DOHH2 (cell line): ENCODE results near the gene SCG3.

Source experiments
- H3F3A ChIP-seq: fragments of 200-600 bp; sonication (generic), shearing (Covaris generic); 2 replicates; pipeline ENCODE4 v1.6.0; 2016; ENCODE audit warnings: antibody characterized with exemption, mild to moderate bottlenecking; ENCODE audit not compliant: control insufficient read depth, insufficient read depth
- H3K27ac ChIP-seq: fragments of 200-600 bp; sonication (generic); 2 replicates; pipeline ENCODE4 v1.5.1; 2014; ENCODE audit warnings: low read depth, mild to moderate bottlenecking, low read length, moderate library complexity
- H3K27me3 ChIP-seq: fragments of 200-600 bp; sonication (generic); 2 replicates; pipeline ENCODE4 v1.6.1; 2014; ENCODE audit warnings: mild to moderate bottlenecking, low read length, mixed read lengths; ENCODE audit not compliant: control insufficient read depth
- H3K36me3 ChIP-seq: fragments of 200-600 bp; sonication (generic); 2 replicates; pipeline ENCODE4 v1.6.1; 2014; ENCODE audit warnings: mild to moderate bottlenecking, low read length, moderate library complexity, mixed read lengths; ENCODE audit not compliant: control insufficient read depth
- H3K4me1 ChIP-seq: fragments of 200-600 bp; sonication (generic); 2 replicates; pipeline ENCODE4 v1.6.1; 2014; ENCODE audit warnings: mild to moderate bottlenecking, low read length, mixed read lengths; ENCODE audit not compliant: control insufficient read depth
- H3K4me2 ChIP-seq: fragments of 200-600 bp; sonication (generic); 2 replicates; pipeline ENCODE4 v1.6.0; 2014; ENCODE audit warnings: mild to moderate bottlenecking, low read length, moderate library complexity
- H3K4me3 ChIP-seq: fragments of 200-600 bp; sonication (generic); 2 replicates; pipeline ENCODE4 v1.5.1; 2014; ENCODE audit warnings: mild to moderate bottlenecking, low read length, mixed read lengths
- H3K79me2 ChIP-seq: fragments of 200-600 bp; sonication (generic); 2 replicates; pipeline ENCODE4 v1.6.1; 2014; ENCODE audit warnings: mild to moderate bottlenecking, low read length, mixed read lengths; ENCODE audit not compliant: control insufficient read depth
- H3K9me2 ChIP-seq: fragments of 200-600 bp; sonication (generic); replicated peaks from 2 replicates; pipeline ENCODE4 v1.6.1; 2014; ENCODE audit warnings: mild to moderate bottlenecking, low read length, mixed read lengths; ENCODE audit not compliant: control insufficient read depth
- H3K9me3 ChIP-seq: fragments of 200-600 bp; sonication (generic); 2 replicates; pipeline ENCODE4 v1.6.1; 2014; ENCODE audit warnings: antibody characterized with exemption, low read length, mixed read lengths; ENCODE audit not compliant: control insufficient read depth, insufficient read depth
- H4K20me1 ChIP-seq: fragments of 200-600 bp; sonication (generic); 2 replicates; pipeline ENCODE4 v1.6.0; 2014; ENCODE audit warnings: low read depth, mild to moderate bottlenecking, antibody characterized with exemption, low read length, moderate library complexity; ENCODE audit not compliant: control insufficient read depth, insufficient read depth
- EZH2phosphoT487 ChIP-seq: fragments of 200-600 bp; sonication (generic); IDR thresholded peaks from 2 replicates; pipeline ENCODE4 v1.6.1; 2017; ENCODE audit warnings: borderline replicate concordance, mild to moderate bottlenecking, antibody characterized with exemption, low read length, moderate library complexity, mixed read lengths
- TF ChIP-seq, protein P1 (sequence below): fragments of 200-600 bp; sonication (generic); IDR thresholded peaks from one replicate; pipeline ENCODE4 v1.5.1; 2014; ENCODE audit warnings: antibody characterized with exemption, mild to moderate bottlenecking, low read depth, low read length; ENCODE audit not compliant: poor library complexity, severe bottlenecking

Gene SCG3

DNA sequence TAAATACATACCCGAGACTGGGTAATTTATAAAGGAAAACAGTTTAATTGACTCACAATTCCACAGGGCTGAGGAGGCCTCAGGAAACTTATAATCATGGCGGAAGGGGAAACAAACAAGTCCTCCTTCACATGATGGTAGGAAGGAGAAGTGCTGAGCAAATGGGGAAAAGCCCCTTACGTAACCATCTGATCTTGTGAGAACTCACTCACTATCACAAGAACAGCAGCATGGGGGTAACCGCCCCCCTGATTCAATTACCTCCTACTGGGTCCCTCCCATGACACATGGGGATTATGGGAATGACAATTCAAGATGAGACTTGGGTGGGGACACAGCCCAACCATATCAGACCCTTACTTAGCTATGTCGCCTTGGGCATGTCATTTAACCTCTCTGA is 27.7 kb downstream of the SCG3 start:
- Histone ChIP-seq H3K4me1 (no peaks in the 10 kb centered on the region), H3K27ac (no peak overlapping the region), H3K9me2 (no peaks in the 10 kb centered on the region), H3F3A (no peaks in the 10 kb centered on the region), H3K36me3 (no peaks in the 10 kb centered on the region), H3K4me3 (no peak overlapping the region), H3K79me2 (no peaks in the 10 kb centered on the region), H3K4me2 (no peak overlapping the region), H4K20me1 (no peaks in the 10 kb centered on the region), H3K27me3 (no peaks in the 10 kb centered on the region), H3K9me3 (no peaks in the 10 kb centered on the region)
- TF ChIP-seq, protein P1, sequence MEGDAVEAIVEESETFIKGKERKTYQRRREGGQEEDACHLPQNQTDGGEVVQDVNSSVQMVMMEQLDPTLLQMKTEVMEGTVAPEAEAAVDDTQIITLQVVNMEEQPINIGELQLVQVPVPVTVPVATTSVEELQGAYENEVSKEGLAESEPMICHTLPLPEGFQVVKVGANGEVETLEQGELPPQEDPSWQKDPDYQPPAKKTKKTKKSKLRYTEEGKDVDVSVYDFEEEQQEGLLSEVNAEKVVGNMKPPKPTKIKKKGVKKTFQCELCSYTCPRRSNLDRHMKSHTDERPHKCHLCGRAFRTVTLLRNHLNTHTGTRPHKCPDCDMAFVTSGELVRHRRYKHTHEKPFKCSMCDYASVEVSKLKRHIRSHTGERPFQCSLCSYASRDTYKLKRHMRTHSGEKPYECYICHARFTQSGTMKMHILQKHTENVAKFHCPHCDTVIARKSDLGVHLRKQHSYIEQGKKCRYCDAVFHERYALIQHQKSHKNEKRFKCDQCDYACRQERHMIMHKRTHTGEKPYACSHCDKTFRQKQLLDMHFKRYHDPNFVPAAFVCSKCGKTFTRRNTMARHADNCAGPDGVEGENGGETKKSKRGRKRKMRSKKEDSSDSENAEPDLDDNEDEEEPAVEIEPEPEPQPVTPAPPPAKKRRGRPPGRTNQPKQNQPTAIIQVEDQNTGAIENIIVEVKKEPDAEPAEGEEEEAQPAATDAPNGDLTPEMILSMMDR: no peak
- no peak for TF ChIP-seq EZH2phosphoT487

DNA sequence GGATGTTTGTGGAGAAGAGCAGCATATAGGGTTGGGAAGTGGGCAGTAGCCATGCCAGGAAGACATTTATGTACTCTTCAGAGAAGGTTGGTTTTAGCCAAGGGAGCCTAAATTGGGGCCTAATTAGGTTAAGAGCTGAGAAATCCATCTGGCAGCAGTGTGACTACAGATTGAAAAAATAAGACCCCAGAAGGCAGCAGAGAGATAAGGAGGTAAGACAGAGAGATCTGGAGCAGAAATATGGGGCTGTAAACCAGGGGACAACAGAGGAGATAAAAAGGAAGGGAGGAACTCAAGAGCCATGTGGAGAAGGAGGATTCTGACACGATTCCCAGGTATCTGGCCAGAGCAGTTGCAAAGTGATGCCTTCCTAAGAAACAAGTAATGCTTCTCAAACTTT is 32.9 kb downstream of the SCG3 start:
- H3K4me3 ChIP-seq: no peak overlapping the region
- no peaks in the 10 kb centered on the region for H4K20me1 ChIP-seq
- H3K27ac ChIP-seq: no peak overlapping the region
- no peaks in the 10 kb centered on the region for H3K27me3 ChIP-seq
- no peaks in the 10 kb centered on the region for H3F3A ChIP-seq
- TF ChIP-seq, protein P1: no peak
- no peak for TF ChIP-seq EZH2phosphoT487
- H3K79me2 ChIP-seq: no peaks in the 10 kb centered on the region
- no peaks in the 10 kb centered on the region for H3K9me2 ChIP-seq
- no peaks in the 10 kb centered on the region for H3K36me3 ChIP-seq
- no peaks in the 10 kb centered on the region for H3K9me3 ChIP-seq
- no peak overlapping the region for H3K4me2 ChIP-seq
- H3K4me1 ChIP-seq: no peaks in the 10 kb centered on the region

DNA sequence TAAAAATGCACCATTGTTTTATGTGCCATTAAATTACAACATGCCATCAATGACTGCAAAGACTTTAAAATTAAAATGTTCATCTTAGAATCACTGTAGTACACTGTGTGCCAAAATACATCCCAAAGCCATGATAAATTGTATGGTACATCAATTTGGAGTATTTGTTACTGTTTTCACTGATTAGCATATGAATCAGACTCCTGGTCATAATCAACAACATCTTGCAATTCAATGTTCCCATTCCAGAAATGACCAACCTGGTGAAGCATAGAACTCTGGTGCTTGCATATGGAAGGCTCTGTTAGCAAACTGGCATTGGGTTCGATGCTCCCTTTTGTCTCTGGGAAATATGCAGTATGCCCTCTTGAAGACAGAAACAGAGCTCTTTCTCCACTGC is 33.6 kb downstream of the SCG3 start:
- no peaks in the 10 kb centered on the region for H3K4me1 ChIP-seq
- no peaks in the 10 kb centered on the region for H3K9me3 ChIP-seq
- TF ChIP-seq, protein P1: no peak
- no peak for TF ChIP-seq EZH2phosphoT487
- H3K79me2 ChIP-seq: no peaks in the 10 kb centered on the region
- no peak overlapping the region for H3K27ac ChIP-seq
- no peaks in the 10 kb centered on the region for H3K27me3 ChIP-seq
- H3F3A ChIP-seq: no peaks in the 10 kb centered on the region
- no peak overlapping the region for H3K4me3 ChIP-seq
- no peaks in the 10 kb centered on the region for H3K36me3 ChIP-seq
- no peaks in the 10 kb centered on the region for H3K9me2 ChIP-seq
- no peak overlapping the region for H3K4me2 ChIP-seq
- no peaks in the 10 kb centered on the region for H4K20me1 ChIP-seq

DNA sequence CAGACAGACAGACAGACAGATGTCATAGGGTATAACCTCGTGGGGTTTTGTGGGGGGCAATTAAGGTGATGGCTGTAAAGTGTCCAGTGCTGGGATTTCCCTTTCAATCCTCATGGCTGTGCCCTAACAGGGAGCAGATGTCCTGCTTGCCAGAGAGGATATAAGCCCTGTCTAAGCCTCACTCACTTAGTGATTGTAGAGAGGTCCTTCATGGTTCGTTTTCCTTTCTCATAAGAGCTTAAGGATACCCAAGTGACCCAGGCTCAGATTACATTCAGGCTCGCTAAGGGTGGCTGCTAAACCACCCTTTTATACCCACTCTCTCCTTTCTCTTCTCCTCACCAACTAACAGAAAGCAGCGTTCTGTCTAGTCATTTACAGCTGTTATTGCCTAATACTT is 36.9 kb downstream of the SCG3 start:
- H3K9me3 ChIP-seq: no peaks in the 10 kb centered on the region
- H3F3A ChIP-seq: no peaks in the 10 kb centered on the region
- H3K27ac ChIP-seq: no peak overlapping the region
- no peaks in the 10 kb centered on the region for H4K20me1 ChIP-seq
- no peaks in the 10 kb centered on the region for H3K9me2 ChIP-seq
- no peak overlapping the region for H3K4me3 ChIP-seq
- H3K27me3 ChIP-seq: no peaks in the 10 kb centered on the region
- H3K4me1 ChIP-seq: no peaks in the 10 kb centered on the region
- TF ChIP-seq, protein P1: no peak
- no peak for TF ChIP-seq EZH2phosphoT487
- no peaks in the 10 kb centered on the region for H3K79me2 ChIP-seq
- H3K36me3 ChIP-seq: no peaks in the 10 kb centered on the region
- H3K4me2 ChIP-seq: no peak overlapping the region
